ENCODE data around the gene KDM1A. TPM values are rescaled to one million over a fixed set of nuclear protein-coding genes. Genes with fewer than 3 reads are reported as not detected.
A peak's percentile ranks its signal among the peaks of the same experiment; 100 is the strongest.

KDM1A gene
- total and polyA plus RNA-seq, 2 of the 13 experiments (the other 11 are each of a cell fraction or from before 2014, with no cell fraction given) = 81.3 to 173 TPM

DNA sequence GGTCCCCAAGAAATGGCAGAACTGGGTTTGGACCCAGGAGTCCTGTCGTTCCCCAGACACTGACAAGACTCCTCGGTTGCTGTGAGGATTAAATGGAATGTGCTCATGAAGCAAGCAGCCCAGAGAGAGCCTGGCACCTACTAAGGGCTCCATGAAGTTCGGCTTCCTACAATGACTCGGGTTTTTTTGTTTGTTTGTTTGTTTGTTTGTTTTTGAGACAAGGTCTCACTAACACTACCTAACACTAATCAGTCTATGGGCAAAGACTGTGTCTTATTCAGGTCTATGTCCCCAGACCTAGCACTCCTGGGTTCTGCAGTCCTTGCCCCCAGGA is 43.2 kb upstream of the KDM1A start:
- Histone ChIP-seq H3K4me2 (ENCODE audit: low read depth, low read length) (peak overlapping the region; percentile 57), H3K4me1 (ENCODE audit: insufficient read depth, low read length) (peaks cover 32% of the 10 kb centered on the region), H3K27me3 (ENCODE audit: control insufficient read depth in 1 of 2, insufficient read depth in 2 of 2, low read length in 2 of 2) (no peaks in the 10 kb centered on the region), H3K4me3 (replicated peaks in 1 of 3; ENCODE audit: insufficient read depth in 1 of 3, low read depth in 2 of 3, low read length in 3 of 3) (0 out of 6 replicates have a peak overlapping the region, but pooled peaks of 1 of the 3 experiments have one; percentile 12), H3K79me2 (ENCODE audit: insufficient read depth, low read length) (no peaks in the 10 kb centered on the region), H3K9ac (ENCODE audit: insufficient read depth, low read depth, low read length) (no peak overlapping the region), H3K36me3 (replicated peaks in 1 of 2; ENCODE audit: control insufficient read depth in 1 of 2, insufficient read depth in 2 of 2, low read length in 2 of 2) (no peaks in the 10 kb centered on the region), H2AFZ (ENCODE audit: low read length) (no peak overlapping the region), H4K20me1 (ENCODE audit: insufficient read depth, low read length) (no peaks in the 10 kb centered on the region), H3K9me3 (ENCODE audit: low read length) (no peaks in the 10 kb centered on the region), H3K27ac (ENCODE audit: extremely low read length, insufficient read depth, low read length) (no peak overlapping the region)
- ChIA-PET POLR2A (no interaction called here), CTCF (ENCODE audit: low intra/inter-chr PET ratio, low total read pairs) (interaction anchor here (0.6 to 2.1 kb wide), 3 partner anchors 123 to 950 kb away, joined by 3 to 12 read pairs (median 8); no protein-coding TSS in a partner anchor)
- TF ChIP-seq SNAI1 (CRISPR knock-in tag; IDR thresholded peaks at IDR 0.05; ENCODE audit: borderline replicate concordance) = no peak
- no peak for TF ChIP-seq HMGA1 (CRISPR knock-in tag; conservative IDR thresholded peaks at IDR 0.05)
- TF ChIP-seq, protein P1, sequence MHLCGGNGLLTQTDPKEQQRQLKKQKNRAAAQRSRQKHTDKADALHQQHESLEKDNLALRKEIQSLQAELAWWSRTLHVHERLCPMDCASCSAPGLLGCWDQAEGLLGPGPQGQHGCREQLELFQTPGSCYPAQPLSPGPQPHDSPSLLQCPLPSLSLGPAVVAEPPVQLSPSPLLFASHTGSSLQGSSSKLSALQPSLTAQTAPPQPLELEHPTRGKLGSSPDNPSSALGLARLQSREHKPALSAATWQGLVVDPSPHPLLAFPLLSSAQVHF (CRISPR knock-in tag; IDR thresholded peaks at IDR 0.05) = no peak
- TF ChIP-seq, protein P2, sequence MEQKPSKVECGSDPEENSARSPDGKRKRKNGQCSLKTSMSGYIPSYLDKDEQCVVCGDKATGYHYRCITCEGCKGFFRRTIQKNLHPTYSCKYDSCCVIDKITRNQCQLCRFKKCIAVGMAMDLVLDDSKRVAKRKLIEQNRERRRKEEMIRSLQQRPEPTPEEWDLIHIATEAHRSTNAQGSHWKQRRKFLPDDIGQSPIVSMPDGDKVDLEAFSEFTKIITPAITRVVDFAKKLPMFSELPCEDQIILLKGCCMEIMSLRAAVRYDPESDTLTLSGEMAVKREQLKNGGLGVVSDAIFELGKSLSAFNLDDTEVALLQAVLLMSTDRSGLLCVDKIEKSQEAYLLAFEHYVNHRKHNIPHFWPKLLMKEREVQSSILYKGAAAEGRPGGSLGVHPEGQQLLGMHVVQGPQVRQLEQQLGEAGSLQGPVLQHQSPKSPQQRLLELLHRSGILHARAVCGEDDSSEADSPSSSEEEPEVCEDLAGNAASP (CRISPR knock-in tag; IDR thresholded peaks at IDR 0.05; ENCODE audit: borderline replicate concordance) = no peak
- no peak for TF ChIP-seq NFYC (CRISPR knock-in tag; IDR thresholded peaks at IDR 0.05)
- no peak for TF ChIP-seq NR2F1 (CRISPR knock-in tag; IDR thresholded peaks at IDR 0.05)
- TF ChIP-seq ZNF33B (CRISPR knock-in tag; IDR thresholded peaks at IDR 0.05) = no peak
- TF ChIP-seq PHF8 (CRISPR knock-in tag; IDR thresholded peaks at IDR 0.05) = no peak
- TF ChIP-seq ARNTL (CRISPR knock-in tag; IDR thresholded peaks at IDR 0.05) = no peak
- no peak for TF ChIP-seq ADNP (CRISPR knock-in tag; IDR thresholded peaks at IDR 0.05)
- TF ChIP-seq, protein P3, sequence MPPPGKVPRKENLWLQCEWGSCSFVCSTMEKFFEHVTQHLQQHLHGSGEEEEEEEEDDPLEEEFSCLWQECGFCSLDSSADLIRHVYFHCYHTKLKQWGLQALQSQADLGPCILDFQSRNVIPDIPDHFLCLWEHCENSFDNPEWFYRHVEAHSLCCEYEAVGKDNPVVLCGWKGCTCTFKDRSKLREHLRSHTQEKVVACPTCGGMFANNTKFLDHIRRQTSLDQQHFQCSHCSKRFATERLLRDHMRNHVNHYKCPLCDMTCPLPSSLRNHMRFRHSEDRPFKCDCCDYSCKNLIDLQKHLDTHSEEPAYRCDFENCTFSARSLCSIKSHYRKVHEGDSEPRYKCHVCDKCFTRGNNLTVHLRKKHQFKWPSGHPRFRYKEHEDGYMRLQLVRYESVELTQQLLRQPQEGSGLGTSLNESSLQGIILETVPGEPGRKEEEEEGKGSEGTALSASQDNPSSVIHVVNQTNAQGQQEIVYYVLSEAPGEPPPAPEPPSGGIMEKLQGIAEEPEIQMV (CRISPR knock-in tag; IDR thresholded peaks at IDR 0.05; ENCODE audit: low read depth) = no peak
- TF ChIP-seq, protein P4, sequence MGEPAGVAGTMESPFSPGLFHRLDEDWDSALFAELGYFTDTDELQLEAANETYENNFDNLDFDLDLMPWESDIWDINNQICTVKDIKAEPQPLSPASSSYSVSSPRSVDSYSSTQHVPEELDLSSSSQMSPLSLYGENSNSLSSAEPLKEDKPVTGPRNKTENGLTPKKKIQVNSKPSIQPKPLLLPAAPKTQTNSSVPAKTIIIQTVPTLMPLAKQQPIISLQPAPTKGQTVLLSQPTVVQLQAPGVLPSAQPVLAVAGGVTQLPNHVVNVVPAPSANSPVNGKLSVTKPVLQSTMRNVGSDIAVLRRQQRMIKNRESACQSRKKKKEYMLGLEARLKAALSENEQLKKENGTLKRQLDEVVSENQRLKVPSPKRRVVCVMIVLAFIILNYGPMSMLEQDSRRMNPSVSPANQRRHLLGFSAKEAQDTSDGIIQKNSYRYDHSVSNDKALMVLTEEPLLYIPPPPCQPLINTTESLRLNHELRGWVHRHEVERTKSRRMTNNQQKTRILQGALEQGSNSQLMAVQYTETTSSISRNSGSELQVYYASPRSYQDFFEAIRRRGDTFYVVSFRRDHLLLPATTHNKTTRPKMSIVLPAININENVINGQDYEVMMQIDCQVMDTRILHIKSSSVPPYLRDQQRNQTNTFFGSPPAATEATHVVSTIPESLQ (CRISPR knock-in tag; conservative IDR thresholded peaks at IDR 0.05) = no peak
- TF ChIP-seq, protein P5, sequence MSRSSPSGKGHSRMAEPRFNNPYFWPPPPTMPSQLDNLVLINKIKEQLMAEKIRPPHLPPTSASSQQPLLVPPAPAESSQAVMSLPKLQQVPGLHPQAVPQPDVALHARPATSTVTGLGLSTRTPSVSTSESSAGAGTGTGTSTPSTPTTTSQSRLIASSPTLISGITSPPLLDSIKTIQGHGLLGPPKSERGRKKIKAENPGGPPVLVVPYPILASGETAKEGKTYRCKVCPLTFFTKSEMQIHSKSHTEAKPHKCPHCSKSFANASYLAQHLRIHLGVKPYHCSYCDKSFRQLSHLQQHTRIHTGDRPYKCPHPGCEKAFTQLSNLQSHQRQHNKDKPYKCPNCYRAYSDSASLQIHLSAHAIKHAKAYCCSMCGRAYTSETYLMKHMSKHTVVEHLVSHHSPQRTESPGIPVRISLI (CRISPR knock-in tag; IDR thresholded peaks at IDR 0.05; ENCODE audit: borderline replicate concordance) = no peak
- TF ChIP-seq MZF1 (CRISPR knock-in tag; IDR thresholded peaks at IDR 0.05; ENCODE audit: borderline replicate concordance) = no peak
- TF ChIP-seq MEIS1 (CRISPR knock-in tag; IDR thresholded peaks at IDR 0.05; ENCODE audit: borderline replicate concordance) = no peak
- TF ChIP-seq, protein P6, sequence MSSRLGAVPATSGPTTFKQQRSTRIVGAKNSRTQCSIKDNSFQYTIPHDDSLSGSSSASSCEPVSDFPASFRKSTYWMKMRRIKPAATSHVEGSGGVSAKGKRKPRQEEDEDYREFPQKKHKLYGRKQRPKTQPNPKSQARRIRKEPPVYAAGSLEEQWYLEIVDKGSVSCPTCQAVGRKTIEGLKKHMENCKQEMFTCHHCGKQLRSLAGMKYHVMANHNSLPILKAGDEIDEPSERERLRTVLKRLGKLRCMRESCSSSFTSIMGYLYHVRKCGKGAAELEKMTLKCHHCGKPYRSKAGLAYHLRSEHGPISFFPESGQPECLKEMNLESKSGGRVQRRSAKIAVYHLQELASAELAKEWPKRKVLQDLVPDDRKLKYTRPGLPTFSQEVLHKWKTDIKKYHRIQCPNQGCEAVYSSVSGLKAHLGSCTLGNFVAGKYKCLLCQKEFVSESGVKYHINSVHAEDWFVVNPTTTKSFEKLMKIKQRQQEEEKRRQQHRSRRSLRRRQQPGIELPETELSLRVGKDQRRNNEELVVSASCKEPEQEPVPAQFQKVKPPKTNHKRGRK (CRISPR knock-in tag; IDR thresholded peaks at IDR 0.05) = no peak
- ATAC-seq (no peak), DNase-seq (ENCODE audit: low spot score) (no peak), FAIRE-seq (no peak)
- intact Hi-C loops (cut with micrococcal nuclease; ENCODE audit: unreplicated experiment) = loop anchor here (1.0 to 10.0 kb wide), 4 partner anchors 79 to 299 kb away; no protein-coding TSS in a partner anchor
- BruUV-seq (replicated peaks) = no TSS peak
- in situ Hi-C loops (cut with HindIII; ENCODE audit: extremely low pct_ligation_motif_present, low pct_unique_long_range_greater_than_20kb) = loop anchor here (5.0 to 10.0 kb wide), 3 partner anchors 109 to 299 kb away; no protein-coding TSS in a partner anchor
- WGBS (ENCODE audit: low lambda C conversion rate) = 20% methylated on average over 3 of the region's 4 CpGs

Measured in HepG2 (cell line).